DND-41 (cell line): ENCODE data around the gene TTLL10.

Experiments used
- ATAC-seq: fragments of 200-7000 bp; cut with Tn5 transposase; 3 replicates; pipeline ENCODE4 v1.9.1; 2021; ENCODE audit warnings: low read depth; ENCODE audit not compliant: insufficient read depth
- DNase-seq: peaks from one replicate; pipeline ENCODE4 v3.0.0-alpha.2; 2020
- H2AFZ ChIP-seq: 2 replicates; pipeline ENCODE4 v1.6.0; 2012; ENCODE audit warnings: low read depth, low read length
- H3K27ac ChIP-seq: 2 replicates; pipeline ENCODE4 v1.5.1; 2012; ENCODE audit warnings: low read length, inconsistent platforms
- H3K27me3 ChIP-seq: fragments of 200-600 bp; sonication (generic); 2 replicates; pipeline ENCODE4 v1.6.0; 2012; ENCODE audit warnings: low read length, mild to moderate bottlenecking, inconsistent platforms; ENCODE audit not compliant: insufficient read depth, poor library complexity
- H3K36me3 ChIP-seq: 2 replicates; pipeline ENCODE4 v1.5.1; 2012; ENCODE audit warnings: low read length, inconsistent platforms; ENCODE audit not compliant: insufficient read depth
- H3K4me1 ChIP-seq: 2 replicates; pipeline ENCODE4 v1.5.1; 2012; ENCODE audit warnings: mild to moderate bottlenecking, low read length; ENCODE audit not compliant: insufficient read depth
- H3K4me2 ChIP-seq: 2 replicates; pipeline ENCODE4 v1.6.0; 2012; ENCODE audit warnings: mild to moderate bottlenecking, moderate library complexity, low read length, inconsistent platforms; ENCODE audit not compliant: insufficient read depth
- H3K4me3 ChIP-seq, 2 experiments: fragments of 200-600 bp in 1 of 2; shearing (Covaris generic) in 1 of 2; 2 replicates each; pipeline ENCODE4 v1.5.1; 2012 to 2016; ENCODE audit warnings: inconsistent platforms in 2 of 2, low read length in 2 of 2, mild to moderate bottlenecking in 2 of 2, low read depth in 1 of 2, moderate library complexity in 1 of 2
- H3K79me2 ChIP-seq: 2 replicates; pipeline ENCODE4 v1.6.0; 2012; ENCODE audit warnings: low read length, inconsistent platforms; ENCODE audit not compliant: insufficient read depth
- H3K9ac ChIP-seq: 2 replicates; pipeline ENCODE4 v1.6.0; 2012; ENCODE audit warnings: low read depth, mild to moderate bottlenecking, inconsistent platforms, low read length, moderate library complexity
- H3K9me3 ChIP-seq: 2 replicates; pipeline ENCODE4 v1.5.1; 2012; ENCODE audit warnings: low read length, moderate library complexity, mild to moderate bottlenecking, inconsistent platforms; ENCODE audit not compliant: insufficient read depth, severe bottlenecking
- H4K20me1 ChIP-seq: 2 replicates; pipeline ENCODE4 v1.6.0; 2012; ENCODE audit warnings: low read length; ENCODE audit not compliant: insufficient read depth
- CTCF ChIP-seq: IDR thresholded peaks from 2 replicates; pipeline ENCODE4 v1.5.1; 2012; ENCODE audit warnings: borderline replicate concordance, low read length, moderate library complexity, mild to moderate bottlenecking; ENCODE audit not compliant: poor library complexity, severe bottlenecking; ENCODE audit errors: extremely low read depth
- EZH2 ChIP-seq: IDR thresholded peaks from 3 replicates; pipeline ENCODE4 v1.6.1; 2012; ENCODE audit warnings: borderline replicate concordance, low read depth, mild to moderate bottlenecking, moderate library complexity, low read length, inconsistent platforms; ENCODE audit not compliant: severe bottlenecking

TTLL10 gene

GRCh38 chr1:1247341-1247913, 73.7 kb downstream of the TTLL10 start:
- H3K27ac ChIP-seq, result no peak overlapping the region
- DNase-seq (no peak), ATAC-seq (no peak)
- no peak overlapping the region for H3K4me2 ChIP-seq
- H3K9me3 ChIP-seq, result no peaks in the 10 kb centered on the region
- no peak overlapping the region for H3K4me3 ChIP-seq
- no peak overlapping the region for H2AFZ ChIP-seq
- H3K4me1 ChIP-seq, result peaks cover 23% of the 10 kb centered on the region
- H3K79me2 ChIP-seq, result no peaks in the 10 kb centered on the region
- no peaks in the 10 kb centered on the region for H3K27me3 ChIP-seq
- no peaks in the 10 kb centered on the region; the same call in 1 of the 2 replicates for H4K20me1 ChIP-seq
- H3K36me3 ChIP-seq, result peaks cover 3% of the 10 kb centered on the region; the same call in 1 of the 2 replicates
- TF ChIP-seq EZH2 (no peak), CTCF (no peak)
- no peak overlapping the region for H3K9ac ChIP-seq
